ENCODE measurements around the gene LY86. TPM values are rescaled to one million over a fixed set of nuclear protein-coding genes. Genes with fewer than 3 reads are reported as not detected.

LY86 gene
- total RNA-seq, 3 donors from 2014 or later (not counting 1 experiment from before 2014, with no cell fraction given), result 2.0 to 5.1 (median 2.2) TPM

DNA sequence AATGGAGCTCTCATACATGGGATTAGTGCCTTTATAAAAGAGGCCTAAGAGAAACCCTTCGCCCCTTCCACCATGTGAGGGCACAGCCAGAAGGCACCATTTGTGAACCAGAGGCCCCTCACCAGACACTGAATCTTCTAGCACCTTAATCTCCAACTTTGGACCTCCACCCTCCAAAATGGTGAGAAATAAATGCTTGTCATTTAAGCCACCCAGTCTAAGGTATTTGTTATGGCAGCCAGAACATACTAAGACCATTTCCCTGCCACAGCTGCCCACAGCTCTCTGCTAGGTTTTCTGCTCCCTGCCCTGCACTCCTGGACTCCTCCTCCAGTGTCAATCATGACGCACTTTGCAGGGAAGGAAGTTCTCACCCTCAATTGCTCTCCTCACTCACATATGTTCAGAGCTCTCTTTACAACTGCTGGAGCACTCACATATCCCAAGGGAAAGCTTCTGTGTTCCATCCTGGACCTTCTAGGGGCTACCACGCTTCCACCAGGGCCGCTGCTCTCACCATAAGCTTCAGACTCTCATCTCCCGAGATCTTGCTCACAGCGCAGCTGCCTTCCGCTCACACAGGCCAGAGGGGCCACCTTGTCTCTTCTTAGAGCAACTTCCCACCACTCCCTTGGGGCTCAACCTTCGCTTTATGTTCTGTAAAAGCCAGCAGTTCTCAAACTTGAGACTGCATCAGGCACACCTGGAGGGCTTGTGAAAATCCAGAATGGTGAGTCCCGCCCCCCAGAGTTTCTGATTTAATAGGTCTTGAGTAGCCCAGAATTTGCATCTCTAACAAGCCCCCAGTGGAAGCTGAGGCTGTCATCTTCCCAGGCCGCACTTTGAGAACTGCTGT is 1.6 kb upstream of the LY86 start:
- WGBS (ENCODE audit: insufficient coverage), result 74% methylated on average over 10 of the region's 10 CpGs
- Histone ChIP-seq H3K4me1 (ENCODE audit: control insufficient read depth, insufficient read depth, low read length) (peaks cover 49% of the 10 kb centered on the region), H3K27ac (ENCODE audit: low read length) (peak overlapping the region; percentile 68), H3K36me3 (ENCODE audit: control insufficient read depth, insufficient read depth, low read length) (no peaks in the 10 kb centered on the region), H3K4me3 (ENCODE audit: low read length) (no peak overlapping the region), H3K27me3 (ENCODE audit: control insufficient read depth, insufficient read depth, low read length) (no peaks in the 10 kb centered on the region), H3K9me3 (ENCODE audit: control insufficient read depth, insufficient read depth, low read length) (no peaks in the 10 kb centered on the region)
- no peak for ATAC-seq
- peak overlapping the region in 1 of 2 donors; percentile 16 for H3K27ac Mint-ChIP-seq
- no peaks in the 10 kb centered on the region for H3K36me3 Mint-ChIP-seq
- no peaks in the 10 kb centered on the region for H3K9me3 Mint-ChIP-seq
- intact Hi-C loops (cut with micrococcal nuclease), result no loop called here
- peak in 1 of 2 donors; percentile 25 for DNase-seq
- no peaks in the 10 kb centered on the region for H3K27me3 Mint-ChIP-seq (ENCODE audit: low read depth in 2 of 2)
- peaks cover 21 to 56% of the 10 kb centered on the region in 2 donors for H3K4me1 Mint-ChIP-seq
- H3K4me3 Mint-ChIP-seq, result no peak overlapping the region
- TF ChIP-seq, protein P1, sequence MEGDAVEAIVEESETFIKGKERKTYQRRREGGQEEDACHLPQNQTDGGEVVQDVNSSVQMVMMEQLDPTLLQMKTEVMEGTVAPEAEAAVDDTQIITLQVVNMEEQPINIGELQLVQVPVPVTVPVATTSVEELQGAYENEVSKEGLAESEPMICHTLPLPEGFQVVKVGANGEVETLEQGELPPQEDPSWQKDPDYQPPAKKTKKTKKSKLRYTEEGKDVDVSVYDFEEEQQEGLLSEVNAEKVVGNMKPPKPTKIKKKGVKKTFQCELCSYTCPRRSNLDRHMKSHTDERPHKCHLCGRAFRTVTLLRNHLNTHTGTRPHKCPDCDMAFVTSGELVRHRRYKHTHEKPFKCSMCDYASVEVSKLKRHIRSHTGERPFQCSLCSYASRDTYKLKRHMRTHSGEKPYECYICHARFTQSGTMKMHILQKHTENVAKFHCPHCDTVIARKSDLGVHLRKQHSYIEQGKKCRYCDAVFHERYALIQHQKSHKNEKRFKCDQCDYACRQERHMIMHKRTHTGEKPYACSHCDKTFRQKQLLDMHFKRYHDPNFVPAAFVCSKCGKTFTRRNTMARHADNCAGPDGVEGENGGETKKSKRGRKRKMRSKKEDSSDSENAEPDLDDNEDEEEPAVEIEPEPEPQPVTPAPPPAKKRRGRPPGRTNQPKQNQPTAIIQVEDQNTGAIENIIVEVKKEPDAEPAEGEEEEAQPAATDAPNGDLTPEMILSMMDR (IDR thresholded peaks at IDR 0.05), result no peak

DNA sequence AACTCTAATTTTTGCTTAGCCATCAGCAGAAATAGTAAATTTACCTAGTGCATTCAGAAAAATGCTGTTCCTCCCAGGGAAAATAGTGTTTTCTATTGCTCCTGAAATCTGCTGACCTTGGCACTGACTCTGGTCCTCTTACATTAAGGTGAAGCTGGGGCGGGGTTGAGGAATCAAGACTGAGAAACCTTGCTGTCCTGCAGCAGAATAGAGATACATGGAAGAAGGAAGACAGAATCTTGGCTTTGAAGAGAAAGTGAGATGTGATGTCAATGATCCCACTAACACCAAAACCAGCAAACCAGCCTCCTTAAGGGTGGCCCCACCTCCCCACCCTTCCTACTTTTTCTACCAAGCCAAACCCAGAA is 840 bp upstream of the LY86 start:
- Mint-ChIP-seq H3K27ac (peak overlapping the region in 1 of 2 donors; percentile 87), H3K4me3 (no peak overlapping the region), H3K27me3 (ENCODE audit: low read depth in 2 of 2) (no peaks in the 10 kb centered on the region), H3K36me3 (no peaks in the 10 kb centered on the region), H3K4me1 (peaks cover 29 to 64% of the 10 kb centered on the region in 2 donors), H3K9me3 (no peaks in the 10 kb centered on the region)
- no peak for DNase-seq
- TF ChIP-seq, protein P1 (IDR thresholded peaks at IDR 0.05), result no peak
- no peaks in the 10 kb centered on the region for H3K36me3 ChIP-seq (ENCODE audit: control insufficient read depth, insufficient read depth, low read length)
- ATAC-seq, result no peak
- H3K27me3 ChIP-seq (ENCODE audit: control insufficient read depth, insufficient read depth, low read length), result no peaks in the 10 kb centered on the region
- intact Hi-C loops (cut with micrococcal nuclease), result no loop called here
- H3K9me3 ChIP-seq (ENCODE audit: control insufficient read depth, insufficient read depth, low read length), result no peaks in the 10 kb centered on the region
- 88% methylated on average over 1 of the region's 1 CpG for WGBS (ENCODE audit: insufficient coverage)
- peak overlapping the region; percentile 26 for H3K27ac ChIP-seq (ENCODE audit: low read length)
- H3K4me1 ChIP-seq (ENCODE audit: control insufficient read depth, insufficient read depth, low read length), result peaks cover 56% of the 10 kb centered on the region
- H3K4me3 ChIP-seq (ENCODE audit: low read length), result no peak overlapping the region

DNA sequence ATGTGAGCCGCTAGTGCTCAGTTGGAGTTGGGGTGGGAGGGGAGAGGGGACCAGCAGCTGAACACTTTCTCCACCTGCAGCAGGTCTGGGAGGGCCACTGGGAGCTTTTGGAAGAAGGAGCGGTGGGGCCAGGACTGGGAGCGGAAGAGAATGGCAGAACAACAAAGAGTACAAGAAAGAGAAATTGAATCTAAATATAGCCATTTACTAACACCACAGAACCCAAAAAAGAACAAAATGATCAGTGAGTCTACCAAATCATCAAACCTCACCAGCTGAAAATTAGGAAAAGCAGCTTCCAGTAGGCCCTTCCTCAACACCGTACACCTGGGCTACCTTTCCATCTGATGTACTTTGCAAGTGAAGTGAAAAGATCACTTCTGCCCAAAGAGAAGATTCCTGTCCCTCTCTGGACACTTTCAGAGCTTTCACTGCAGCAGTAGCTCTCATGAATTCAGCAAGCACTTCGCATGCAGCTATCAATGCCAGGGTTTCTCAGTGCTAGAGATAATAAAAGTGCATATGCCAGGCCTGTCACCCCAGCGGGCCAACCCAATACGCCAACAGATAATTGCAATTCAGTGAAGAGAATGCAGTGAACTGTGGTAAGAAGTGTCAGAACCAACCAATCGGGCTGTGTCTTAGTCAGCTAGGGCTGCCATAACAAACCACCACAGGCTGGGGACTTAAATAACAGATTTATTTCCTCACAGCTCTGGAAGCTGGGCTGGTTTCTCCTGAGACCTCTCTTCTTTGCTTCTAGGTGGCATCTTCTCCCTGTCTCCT is 597 bp downstream of the LY86 start:
- Histone ChIP-seq H3K4me1 (ENCODE audit: control insufficient read depth, insufficient read depth, low read length) (peaks cover 58% of the 10 kb centered on the region), H3K9me3 (ENCODE audit: control insufficient read depth, insufficient read depth, low read length) (no peaks in the 10 kb centered on the region), H3K36me3 (ENCODE audit: control insufficient read depth, insufficient read depth, low read length) (no peaks in the 10 kb centered on the region), H3K27me3 (ENCODE audit: control insufficient read depth, insufficient read depth, low read length) (no peaks in the 10 kb centered on the region), H3K27ac (ENCODE audit: low read length) (peak overlapping the region; percentile 54), H3K4me3 (ENCODE audit: low read length) (peak overlapping the region; percentile 38)
- ATAC-seq, result peak; percentile 44 to 71 (median 60)
- no peaks in the 10 kb centered on the region for H3K27me3 Mint-ChIP-seq (ENCODE audit: low read depth in 2 of 2)
- H3K27ac Mint-ChIP-seq, result peak overlapping the region; percentile 50 to 87
- TF ChIP-seq, protein P1 (IDR thresholded peaks at IDR 0.05), result no peak
- peak in 1 of 2 donors; percentile 28 for DNase-seq
- intact Hi-C loops (cut with micrococcal nuclease), result no loop called here
- no peaks in the 10 kb centered on the region for H3K36me3 Mint-ChIP-seq
- H3K4me3 Mint-ChIP-seq, result peak overlapping the region; percentile 35
- H3K9me3 Mint-ChIP-seq, result no peaks in the 10 kb centered on the region
- 54% methylated on average over 8 of the region's 8 CpGs for WGBS (ENCODE audit: insufficient coverage)
- peaks cover 30 to 65% of the 10 kb centered on the region in 2 donors for H3K4me1 Mint-ChIP-seq

Data from natural killer cell (primary cell).